Kidney (tissue), 14 donors: ENCODE measurements around the gene MCU. TPM values are rescaled to one million over a fixed set of nuclear protein-coding genes. Genes with fewer than 3 reads are reported as not detected.

ENCODE experiments used
- DNase-seq, 5 donors: peaks; one replicate each; pipeline ENCODE4 v3.0.0-alpha.2; 2013 to 2020
- FAIRE-seq: peaks from 2 replicates; lab custom pipeline; 2012; peaks lifted over from hg19 to GRCh38; lab: Jason Lieb, UNC
- H3K27ac ChIP-seq, 2 donors: one replicate each; pipeline ENCODE4 v1.7.0; 2013; ENCODE audit warnings: low read depth in 2 of 2, low read length in 2 of 2, inconsistent platforms in 1 of 2
- H3K27me3 ChIP-seq: one replicate; pipeline ENCODE4 v1.7.1; 2013; ENCODE audit warnings: low read length, inconsistent platforms; ENCODE audit not compliant: control insufficient read depth, insufficient read depth
- H3K36me3 ChIP-seq, 3 donors: one replicate each; pipeline versions ENCODE4 v1.7.0 to v1.7.1; 2013; ENCODE audit warnings: low read length in 3 of 3, control low read depth in 1 of 3, inconsistent platforms in 1 of 3; ENCODE audit not compliant: insufficient read depth in 3 of 3, control insufficient read depth in 2 of 3
- H3K4me1 ChIP-seq, 3 donors: one replicate each; pipeline versions ENCODE4 v1.7.0 to v1.7.1; 2013; ENCODE audit warnings: low read length in 3 of 3, inconsistent platforms in 1 of 3, low read depth in 1 of 3; ENCODE audit not compliant: control insufficient read depth in 2 of 3, insufficient read depth in 2 of 3
- H3K4me3 ChIP-seq, 3 donors: one replicate each; pipeline versions ENCODE4 v1.7.0 to v1.8.1; 2013; ENCODE audit warnings: low read length in 3 of 3, control low read depth in 1 of 3, inconsistent platforms in 1 of 3
- H3K9ac ChIP-seq, 3 donors: one replicate each; pipeline versions ENCODE4 v1.7.0 to v1.7.1; 2013; ENCODE audit warnings: low read length in 3 of 3, control low read depth in 1 of 3, inconsistent platforms in 1 of 3
- H3K9me3 ChIP-seq, 3 donors: one replicate each; pipeline versions ENCODE4 v1.7.0 to v1.7.1; 2013; ENCODE audit warnings: low read length in 3 of 3, control low read depth in 1 of 3, inconsistent platforms in 1 of 3; ENCODE audit not compliant: control insufficient read depth in 2 of 3, insufficient read depth in 1 of 3
- intact Hi-C: fragments of 100-400 bp; cut with DNase I; formaldehyde crosslinking; loops from one replicate; pipeline ENCODE4 v1.11.1; 2022
- polyA plus RNA-seq: library from polyadenylated mRNA; stranded (reverse); fragments of 350-450 nt; fragmentation: Illumina TruSeq; extraction: RNeasy Lipid Tissue Mini Kit (QIAGEN cat#74804); gene quantifications from one replicate; pipeline ENCODE4 v1.2.3, GENCODE V29; 2014; ENCODE audit warnings: low read depth, low replicate concordance; ENCODE audit not compliant: insufficient read depth
- total RNA-seq: library from RNA; stranded (reverse); fragmentation: NEBNext Ultra II Directional; extraction: Animal tissue kit (Norgen Biotek cat#: 25700); gene quantifications from one replicate; pipeline ENCODE4 v1.2.1, GENCODE V29; 2021
- TF ChIP-seq, protein P1 (sequence below): IDR thresholded peaks from 3 replicates; pipeline ENCODE4 v1.5.1; 2012; ENCODE audit warnings: mild to moderate bottlenecking, moderate library complexity, borderline replicate concordance; ENCODE audit not compliant: insufficient read depth; ENCODE audit errors: extremely low read depth
- donor health status: control.
- donor health status: control.
- donor health status: control.
- donor health status: control.
- donor health status: control.
- donor health status: DM: yes; HTN: yes; CAD: no.
- donor health status: Normal renal cell carcinoma (clear cell type).

MCU gene
- total and polyA plus RNA-seq, 2 donors from 2014 or later: 18.6 to 37.6 TPM

DNA sequence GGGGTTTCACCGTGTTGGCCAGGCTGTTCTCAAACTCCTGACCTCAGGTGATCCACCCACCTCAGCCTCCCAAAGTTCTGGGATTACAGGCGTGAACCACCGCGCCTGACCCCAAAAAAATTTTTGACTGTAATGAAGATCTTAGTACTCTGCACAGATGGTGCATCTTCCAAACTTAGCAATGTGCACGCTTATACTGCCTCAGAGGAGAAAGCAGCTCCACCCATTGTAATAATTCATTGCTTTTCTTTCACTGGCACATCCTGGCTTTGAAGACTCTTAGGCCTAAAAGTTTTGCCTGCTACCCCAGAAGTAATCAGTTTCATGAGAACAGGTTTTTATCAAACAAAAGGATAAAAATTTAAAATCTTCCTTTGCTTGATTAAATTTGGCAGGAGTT is 149.5 kb downstream of the MCU start:
- FAIRE-seq: no peak
- no peaks in the 10 kb centered on the region for H3K9me3 ChIP-seq
- TF ChIP-seq, protein P1, sequence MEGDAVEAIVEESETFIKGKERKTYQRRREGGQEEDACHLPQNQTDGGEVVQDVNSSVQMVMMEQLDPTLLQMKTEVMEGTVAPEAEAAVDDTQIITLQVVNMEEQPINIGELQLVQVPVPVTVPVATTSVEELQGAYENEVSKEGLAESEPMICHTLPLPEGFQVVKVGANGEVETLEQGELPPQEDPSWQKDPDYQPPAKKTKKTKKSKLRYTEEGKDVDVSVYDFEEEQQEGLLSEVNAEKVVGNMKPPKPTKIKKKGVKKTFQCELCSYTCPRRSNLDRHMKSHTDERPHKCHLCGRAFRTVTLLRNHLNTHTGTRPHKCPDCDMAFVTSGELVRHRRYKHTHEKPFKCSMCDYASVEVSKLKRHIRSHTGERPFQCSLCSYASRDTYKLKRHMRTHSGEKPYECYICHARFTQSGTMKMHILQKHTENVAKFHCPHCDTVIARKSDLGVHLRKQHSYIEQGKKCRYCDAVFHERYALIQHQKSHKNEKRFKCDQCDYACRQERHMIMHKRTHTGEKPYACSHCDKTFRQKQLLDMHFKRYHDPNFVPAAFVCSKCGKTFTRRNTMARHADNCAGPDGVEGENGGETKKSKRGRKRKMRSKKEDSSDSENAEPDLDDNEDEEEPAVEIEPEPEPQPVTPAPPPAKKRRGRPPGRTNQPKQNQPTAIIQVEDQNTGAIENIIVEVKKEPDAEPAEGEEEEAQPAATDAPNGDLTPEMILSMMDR: no peak
- no peak overlapping the region for H3K4me3 ChIP-seq
- H3K27ac ChIP-seq: no peak overlapping the region
- no peaks in the 10 kb centered on the region for H3K27me3 ChIP-seq
- no peak for DNase-seq
- H3K9ac ChIP-seq: no peak overlapping the region
- intact Hi-C loops: loop anchor here (10.0 kb wide), 1 partner anchor 477 kb away; no protein-coding TSS in a partner anchor
- H3K4me1 ChIP-seq: no peaks in the 10 kb centered on the region
- H3K36me3 ChIP-seq: no peaks in the 10 kb centered on the region

DNA sequence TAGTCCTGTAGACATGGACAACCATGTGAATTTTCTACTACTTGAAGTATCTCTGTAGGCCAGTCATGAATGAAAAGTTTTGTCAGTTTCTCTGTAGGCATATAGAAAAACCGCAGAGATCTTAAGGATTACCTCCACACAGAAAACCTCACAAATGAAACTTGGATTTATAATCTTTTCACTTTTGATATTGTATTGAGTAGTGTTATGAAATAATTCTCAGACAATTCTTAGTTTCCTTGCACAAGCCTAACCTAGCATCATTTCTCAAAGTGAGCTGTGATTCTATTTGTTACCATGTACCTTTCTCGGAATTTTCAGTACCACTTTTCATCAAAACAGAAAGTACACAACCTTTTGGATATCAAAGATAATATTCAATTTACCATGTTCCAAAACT is 150.2 kb downstream of the MCU start:
- DNase-seq: no peak
- no peaks in the 10 kb centered on the region for H3K27me3 ChIP-seq
- H3K9me3 ChIP-seq: no peaks in the 10 kb centered on the region
- no peak overlapping the region for H3K9ac ChIP-seq
- no peak for FAIRE-seq
- H3K27ac ChIP-seq: no peak overlapping the region
- H3K36me3 ChIP-seq: no peaks in the 10 kb centered on the region
- no peaks in the 10 kb centered on the region for H3K4me1 ChIP-seq
- intact Hi-C loops: loop anchor here (10.0 kb wide), 1 partner anchor 477 kb away; no protein-coding TSS in a partner anchor
- TF ChIP-seq, protein P1: no peak
- no peak overlapping the region for H3K4me3 ChIP-seq

DNA sequence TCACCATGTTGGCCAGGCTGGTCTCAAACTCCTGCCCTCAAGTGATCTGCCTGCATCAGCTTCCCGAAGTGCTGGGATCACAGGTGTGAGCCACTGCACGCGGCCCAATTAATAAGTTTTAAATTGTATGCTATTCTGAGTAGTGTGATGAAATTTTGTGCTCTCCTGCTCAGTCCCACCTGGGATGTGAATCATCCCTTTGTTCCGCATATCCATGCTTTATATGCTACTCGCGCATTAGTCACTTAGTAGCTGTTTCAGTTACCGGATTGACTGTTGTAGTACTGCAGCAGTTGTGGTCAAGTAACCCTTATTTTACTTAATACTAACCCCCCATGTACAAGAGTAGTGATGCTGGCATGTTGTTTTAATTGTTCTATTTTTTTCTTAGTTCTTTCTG is 154.3 kb downstream of the MCU start:
- TF ChIP-seq, protein P1: no peak
- no peak overlapping the region for H3K4me3 ChIP-seq
- no peaks in the 10 kb centered on the region for H3K4me1 ChIP-seq
- intact Hi-C loops: loop anchor here (10.0 kb wide), 1 partner anchor 481 kb away; no protein-coding TSS in a partner anchor
- no peak overlapping the region for H3K27ac ChIP-seq
- H3K9me3 ChIP-seq: peaks cover 0 to 2% (median 0%) of the 10 kb centered on the region in 3 donors
- FAIRE-seq (no peak), DNase-seq (no peak)
- no peak overlapping the region for H3K9ac ChIP-seq
- no peaks in the 10 kb centered on the region for H3K36me3 ChIP-seq
- no peaks in the 10 kb centered on the region for H3K27me3 ChIP-seq

DNA sequence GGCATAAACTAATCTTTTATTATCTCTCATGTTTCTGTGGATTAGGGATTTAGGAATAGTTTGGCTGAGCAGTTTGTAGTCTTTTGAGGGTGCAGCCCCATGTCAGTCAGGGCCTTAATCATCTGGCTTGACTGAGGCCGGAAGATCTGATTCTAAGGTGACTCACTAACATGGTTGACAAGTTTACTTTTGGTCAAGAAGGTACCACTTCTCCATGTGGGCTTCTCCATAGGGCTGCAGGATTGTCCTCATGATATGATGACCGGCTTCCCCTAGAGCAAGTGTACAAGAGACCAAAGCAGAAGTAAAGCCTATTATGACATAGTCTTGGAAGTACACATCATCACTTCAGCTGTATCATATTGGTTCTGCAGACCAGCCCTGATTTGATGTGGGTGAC is 155.7 kb downstream of the MCU start:
- TF ChIP-seq, protein P1: no peak
- intact Hi-C loops: loop anchor here (10.0 kb wide), 1 partner anchor 483 kb away; no protein-coding TSS in a partner anchor
- FAIRE-seq: no peak

More for the DNA sequence above, 155.7 kb downstream of the MCU start:
- Histone ChIP-seq H3K27ac (no peak overlapping the region), H3K9ac (no peak overlapping the region), H3K36me3 (no peaks in the 10 kb centered on the region), H3K27me3 (no peaks in the 10 kb centered on the region), H3K4me1 (no peaks in the 10 kb centered on the region), H3K9me3 (peaks cover 0 to 2% (median 0%) of the 10 kb centered on the region in 3 donors), H3K4me3 (no peak overlapping the region)
- DNase-seq: no peak
